ENCODE data around the gene ACTBL2.

DNA sequence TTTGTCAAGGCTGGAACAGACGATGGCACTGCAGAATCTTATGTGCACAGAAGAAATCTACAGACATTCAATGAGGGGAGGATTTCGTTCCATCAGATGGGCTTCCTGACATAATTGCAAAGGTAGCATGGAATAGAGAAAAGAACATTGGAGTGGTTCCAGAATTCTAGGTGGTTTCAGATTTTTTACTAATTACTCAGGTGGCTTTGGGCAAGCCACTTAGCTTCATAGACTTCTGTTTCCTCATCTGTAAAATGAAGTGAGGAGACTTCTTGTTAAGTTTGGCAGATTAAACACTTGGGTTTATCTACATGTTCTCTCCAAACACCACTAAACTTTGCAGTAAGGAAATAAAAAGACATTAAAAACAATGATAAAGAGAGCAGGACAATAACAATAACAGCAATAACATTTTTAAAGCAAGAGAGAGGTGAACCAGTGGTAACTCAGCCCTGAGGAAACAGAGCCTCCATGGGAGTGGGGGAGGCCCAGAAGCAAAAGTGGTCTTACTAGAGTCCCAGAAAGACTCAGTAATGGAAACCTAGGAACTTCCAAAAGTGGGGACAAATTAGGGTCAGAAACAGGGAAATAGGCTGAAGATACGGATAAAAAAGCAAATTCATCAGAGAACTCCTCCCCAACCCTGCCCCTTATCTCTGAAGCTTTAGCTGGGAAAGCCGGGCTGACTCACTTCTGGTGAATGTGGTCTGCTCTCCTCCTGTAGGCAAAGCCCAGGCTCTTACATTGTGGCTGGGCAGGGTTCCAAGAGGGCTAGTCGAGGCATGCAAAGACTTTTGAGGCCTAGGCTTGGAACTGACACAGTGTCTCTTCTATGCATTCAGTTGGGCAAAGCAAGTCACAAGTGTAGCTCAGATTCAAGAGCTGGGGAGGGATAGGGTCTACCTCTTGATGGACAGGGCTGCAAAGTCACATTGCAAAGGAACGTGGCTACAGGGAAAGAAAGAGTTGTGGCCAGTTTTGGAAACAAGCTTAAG is 11.8 kb upstream of the ACTBL2 start:
- TF ChIP-seq, protein P1, sequence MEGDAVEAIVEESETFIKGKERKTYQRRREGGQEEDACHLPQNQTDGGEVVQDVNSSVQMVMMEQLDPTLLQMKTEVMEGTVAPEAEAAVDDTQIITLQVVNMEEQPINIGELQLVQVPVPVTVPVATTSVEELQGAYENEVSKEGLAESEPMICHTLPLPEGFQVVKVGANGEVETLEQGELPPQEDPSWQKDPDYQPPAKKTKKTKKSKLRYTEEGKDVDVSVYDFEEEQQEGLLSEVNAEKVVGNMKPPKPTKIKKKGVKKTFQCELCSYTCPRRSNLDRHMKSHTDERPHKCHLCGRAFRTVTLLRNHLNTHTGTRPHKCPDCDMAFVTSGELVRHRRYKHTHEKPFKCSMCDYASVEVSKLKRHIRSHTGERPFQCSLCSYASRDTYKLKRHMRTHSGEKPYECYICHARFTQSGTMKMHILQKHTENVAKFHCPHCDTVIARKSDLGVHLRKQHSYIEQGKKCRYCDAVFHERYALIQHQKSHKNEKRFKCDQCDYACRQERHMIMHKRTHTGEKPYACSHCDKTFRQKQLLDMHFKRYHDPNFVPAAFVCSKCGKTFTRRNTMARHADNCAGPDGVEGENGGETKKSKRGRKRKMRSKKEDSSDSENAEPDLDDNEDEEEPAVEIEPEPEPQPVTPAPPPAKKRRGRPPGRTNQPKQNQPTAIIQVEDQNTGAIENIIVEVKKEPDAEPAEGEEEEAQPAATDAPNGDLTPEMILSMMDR (IDR thresholded peaks at IDR 0.05) = no peak
- no peak for TF ChIP-seq POLR2A (IDR thresholded peaks at IDR 0.05)

Measured in prostate gland (tissue), 2 donors.